ENCODE results near the gene CAMK1. TPM values are rescaled to one million over a fixed set of nuclear protein-coding genes. Genes with fewer than 3 reads are reported as not detected.

CAMK1 gene
- total RNA-seq, 1 experiment from 2014 or later: 19.7 TPM

DNA sequence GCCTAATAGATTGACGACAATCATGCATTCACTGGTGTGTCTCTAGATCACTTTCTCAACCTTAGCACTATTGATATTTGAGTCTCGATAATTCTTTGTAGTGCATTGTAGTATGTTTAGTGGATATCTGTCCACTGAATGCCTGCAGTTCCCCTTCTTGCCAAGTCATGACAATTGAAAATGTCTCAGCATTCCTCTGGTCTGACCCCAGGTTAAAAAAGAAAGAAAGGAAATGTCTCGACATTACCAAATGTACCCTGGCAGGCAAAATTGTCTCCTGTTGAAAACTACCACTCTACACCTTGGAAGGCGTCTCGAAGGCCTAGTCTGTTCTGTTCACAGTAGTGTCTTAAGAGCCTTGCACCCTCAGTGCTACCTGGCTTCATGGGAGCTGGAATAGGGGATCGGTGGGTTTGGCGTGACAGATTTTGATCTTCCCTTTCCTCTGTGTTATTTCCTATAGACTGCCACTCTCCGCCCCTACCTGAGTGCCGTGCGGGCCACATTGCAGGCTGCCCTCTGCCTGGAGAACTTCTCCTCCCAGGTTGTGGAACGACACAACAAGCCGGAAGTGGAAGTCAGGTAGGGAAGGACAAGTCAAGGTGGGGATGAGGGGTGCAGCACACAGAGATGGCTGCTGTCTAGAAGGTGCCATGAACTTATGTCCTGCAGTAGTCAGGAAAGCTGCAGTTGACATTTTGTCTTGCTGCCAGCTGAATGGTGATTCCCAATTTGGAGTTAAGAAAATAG lies 27.6 kb upstream of the CAMK1 start:
- Histone ChIP-seq H3K79me2 (ENCODE audit: insufficient read depth, low read length) (peaks cover 66% of the 10 kb centered on the region), H4K20me1 (ENCODE audit: insufficient read depth) (no peaks in the 10 kb centered on the region), H3K4me2 (ENCODE audit: low read length) (no peak overlapping the region), H2AFZ (ENCODE audit: low read depth, low read length, poor library complexity, severe bottlenecking) (no peak overlapping the region), H3K4me1 (ENCODE audit: control insufficient read depth in 1 of 2, insufficient read depth in 2 of 2, low read length in 2 of 2) (peaks cover 0 to 9% of the 10 kb centered on the region in 2 experiments; a peak in 3 of 4 replicates), H3K4me3 (replicated peaks in 1 of 2; ENCODE audit: low read depth in 1 of 2, low read length in 2 of 2) (no peak overlapping the region), H3K36me3 (ENCODE audit: control insufficient read depth in 1 of 2, insufficient read depth in 2 of 2, low read length in 2 of 2) (peaks cover 43 to 57% of the 10 kb centered on the region in 2 experiments), H3K27me3 (ENCODE audit: insufficient read depth, low read length) (no peaks in the 10 kb centered on the region), H3K27ac (ENCODE audit: low read depth, low read length) (no peak overlapping the region), H3K9me2 (ENCODE audit: insufficient read depth) (no peaks in the 10 kb centered on the region), H3K9ac (ENCODE audit: low read length) (no peak overlapping the region), H3K9me3 (ENCODE audit: control insufficient read depth in 1 of 2, insufficient read depth in 1 of 2, low read depth in 1 of 2, low read length in 2 of 2) (no peaks in the 10 kb centered on the region)
- BruUV-seq (replicated peaks): no TSS peak
- DNase-seq (ENCODE audit: low read depth, low spot score) (no peak), ATAC-seq (no peak)
- TF ChIP-seq ZNF274 (IDR thresholded peaks at IDR 0.05; ENCODE audit: low read depth, low read length) (no peak), EZH2phosphoT487 (IDR thresholded peaks at IDR 0.05; ENCODE audit: borderline replicate concordance) (no peak), CEBPB (IDR thresholded peaks at IDR 0.05; ENCODE audit: low read depth) (no peak), JUND (IDR thresholded peaks at IDR 0.05) (no peak), SRF (IDR thresholded peaks at IDR 0.05; ENCODE audit: low read depth) (no peak), POLR2A (IDR thresholded peaks at IDR 0.05; ENCODE audit: borderline replicate concordance, extremely low read depth, insufficient read depth, insufficient read length) (no peak), SP1 (IDR thresholded peaks at IDR 0.05; ENCODE audit: low read depth) (no peak)
- TF ChIP-seq, protein P1, sequence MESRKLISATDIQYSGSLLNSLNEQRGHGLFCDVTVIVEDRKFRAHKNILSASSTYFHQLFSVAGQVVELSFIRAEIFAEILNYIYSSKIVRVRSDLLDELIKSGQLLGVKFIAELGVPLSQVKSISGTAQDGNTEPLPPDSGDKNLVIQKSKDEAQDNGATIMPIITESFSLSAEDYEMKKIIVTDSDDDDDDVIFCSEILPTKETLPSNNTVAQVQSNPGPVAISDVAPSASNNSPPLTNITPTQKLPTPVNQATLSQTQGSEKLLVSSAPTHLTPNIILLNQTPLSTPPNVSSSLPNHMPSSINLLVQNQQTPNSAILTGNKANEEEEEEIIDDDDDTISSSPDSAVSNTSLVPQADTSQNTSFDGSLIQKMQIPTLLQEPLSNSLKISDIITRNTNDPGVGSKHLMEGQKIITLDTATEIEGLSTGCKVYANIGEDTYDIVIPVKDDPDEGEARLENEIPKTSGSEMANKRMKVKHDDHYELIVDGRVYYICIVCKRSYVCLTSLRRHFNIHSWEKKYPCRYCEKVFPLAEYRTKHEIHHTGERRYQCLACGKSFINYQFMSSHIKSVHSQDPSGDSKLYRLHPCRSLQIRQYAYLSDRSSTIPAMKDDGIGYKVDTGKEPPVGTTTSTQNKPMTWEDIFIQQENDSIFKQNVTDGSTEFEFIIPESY (IDR thresholded peaks at IDR 0.05; ENCODE audit: extremely low read depth, insufficient replicate concordance, low read length): no peak
- TF ChIP-seq, protein P2, sequence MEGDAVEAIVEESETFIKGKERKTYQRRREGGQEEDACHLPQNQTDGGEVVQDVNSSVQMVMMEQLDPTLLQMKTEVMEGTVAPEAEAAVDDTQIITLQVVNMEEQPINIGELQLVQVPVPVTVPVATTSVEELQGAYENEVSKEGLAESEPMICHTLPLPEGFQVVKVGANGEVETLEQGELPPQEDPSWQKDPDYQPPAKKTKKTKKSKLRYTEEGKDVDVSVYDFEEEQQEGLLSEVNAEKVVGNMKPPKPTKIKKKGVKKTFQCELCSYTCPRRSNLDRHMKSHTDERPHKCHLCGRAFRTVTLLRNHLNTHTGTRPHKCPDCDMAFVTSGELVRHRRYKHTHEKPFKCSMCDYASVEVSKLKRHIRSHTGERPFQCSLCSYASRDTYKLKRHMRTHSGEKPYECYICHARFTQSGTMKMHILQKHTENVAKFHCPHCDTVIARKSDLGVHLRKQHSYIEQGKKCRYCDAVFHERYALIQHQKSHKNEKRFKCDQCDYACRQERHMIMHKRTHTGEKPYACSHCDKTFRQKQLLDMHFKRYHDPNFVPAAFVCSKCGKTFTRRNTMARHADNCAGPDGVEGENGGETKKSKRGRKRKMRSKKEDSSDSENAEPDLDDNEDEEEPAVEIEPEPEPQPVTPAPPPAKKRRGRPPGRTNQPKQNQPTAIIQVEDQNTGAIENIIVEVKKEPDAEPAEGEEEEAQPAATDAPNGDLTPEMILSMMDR (IDR thresholded peaks at IDR 0.05 in 2 of 3, conservative IDR thresholded peaks at IDR 0.05 in 1 of 3; ENCODE audit: borderline replicate concordance in 1 of 3, insufficient read depth in 1 of 3, low read depth in 2 of 3, low read length in 2 of 3): no peak
- TF ChIP-seq, protein P3, sequence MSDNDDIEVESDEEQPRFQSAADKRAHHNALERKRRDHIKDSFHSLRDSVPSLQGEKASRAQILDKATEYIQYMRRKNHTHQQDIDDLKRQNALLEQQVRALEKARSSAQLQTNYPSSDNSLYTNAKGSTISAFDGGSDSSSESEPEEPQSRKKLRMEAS (IDR thresholded peaks at IDR 0.05): no peak
- CTCF ChIA-PET: no interaction called here
- RAD21 ChIA-PET (ENCODE audit: low non-redundant PET in 1 of 2, low total read pairs in 2 of 2, uncharacterized antibody in 2 of 2, unreplicated experiment in 2 of 2): no interaction called here
- intact Hi-C loops (cut with micrococcal nuclease): no loop called here
- POLR2A ChIA-PET: no interaction called here
